Thyroid gland (tissue), 4 donors: ENCODE measurements around the gene GALNT13. TPM values are rescaled to one million over a fixed set of nuclear protein-coding genes. Genes with fewer than 3 reads are reported as not detected.
A peak's percentile ranks its signal among the peaks of the same experiment; 100 is the strongest.

Source experiments
- DNase-seq, 2 donors: peaks; one replicate each; pipeline ENCODE4 v3.0.0-alpha.2; 2019
- H3K27ac ChIP-seq, 3 donors: fragments of 200-600 bp; sonication (generic); 1 replicate in 2 of 3; 2 replicates in 1 of 3; pipeline ENCODE4 v1.5.1; 2016 to 2019; ENCODE audit warnings: mild to moderate bottlenecking in 1 of 3, moderate library complexity in 1 of 3
- H3K27me3 ChIP-seq: fragments of 200-600 bp; sonication (generic); one replicate; pipeline ENCODE4 v1.5.1; 2019
- H3K36me3 ChIP-seq, 2 donors: fragments of 200-600 bp; sonication (generic); one replicate each; pipeline ENCODE4 v1.5.1; 2016 to 2019
- H3K4me1 ChIP-seq, 2 donors: fragments of 200-600 bp; sonication (generic); one replicate each; pipeline ENCODE4 v1.5.1; 2017 to 2019
- H3K4me3 ChIP-seq, 3 donors: fragments of 200-600 bp; sonication (generic); replicated peaks in 1 of 3; 1 replicate in 2 of 3; 2 replicates in 1 of 3; pipeline ENCODE4 v1.5.1; 2016; ENCODE audit warnings: mild to moderate bottlenecking in 1 of 3
- H3K9me3 ChIP-seq: fragments of 200-600 bp; sonication (generic); one replicate; pipeline ENCODE4 v1.5.1; 2017
- CTCF ChIP-seq, 6 experiments: fragments of 200-600 bp in 3 of 6; fragments of 450-650 bp in 3 of 6; sonication (generic) in 3 of 6; IDR thresholded peaks; one replicate each; pipeline ENCODE4 v1.5.1; 2016 to 2019; ENCODE audit warnings: antibody characterized with exemption in 6 of 6, mild to moderate bottlenecking in 2 of 6, inconsistent platforms in 1 of 6, moderate library complexity in 1 of 6
- POLR2A ChIP-seq, 2 donors: fragments of 450-650 bp; IDR thresholded peaks; one replicate each; pipeline ENCODE4 v1.6.1; 2017; ENCODE audit warnings: antibody characterized with exemption in 2 of 2, mild to moderate bottlenecking in 2 of 2, moderate library complexity in 1 of 2
- WGBS, 2 donors: methylation state at CpG; one replicate each; pipeline ENCODE4 v1.1.5; 2017; 5-methylcytosine and 5-hydroxymethylcytosine counted together
- intact Hi-C: fragments of 100-400 bp; cut with DNase I; formaldehyde crosslinking; loops from one replicate; pipeline ENCODE4 v1.15.1; 2023
- total RNA-seq, 4 donors: library from RNA; depleted of rRNA; stranded (reverse); fragments of >200 nt; gene quantifications; one replicate each; pipeline ENCODE4 v1.2.3, GENCODE V29; 2016

The GALNT13 gene
- total RNA-seq, 4 donors from 2014 or later, result 0.13 to 2.3 TPM; not detected in 2

GRCh38 chr2:154446324-154446723 is 574.6 kb downstream of the GALNT13 start:
- Histone ChIP-seq H3K27me3 (no peaks in the 10 kb centered on the region), H3K36me3 (no peaks in the 10 kb centered on the region), H3K4me3 (no peak overlapping the region), H3K9me3 (no peaks in the 10 kb centered on the region), H3K27ac (no peak overlapping the region), H3K4me1 (no peaks in the 10 kb centered on the region)
- no peak for DNase-seq
- WGBS, 2 donors, result 86 to 91% methylated on average over 2 of the region's 2 CpGs
- TF ChIP-seq CTCF (IDR thresholded peaks at IDR 0.05) (no peak), POLR2A (IDR thresholded peaks at IDR 0.05) (no peak)
- intact Hi-C loops, result no loop called here

GRCh38 chr2:154447727-154448418 is 576.2 kb downstream of the GALNT13 start:
- Histone ChIP-seq H3K27ac (no peak overlapping the region), H3K4me3 (no peak overlapping the region), H3K4me1 (no peaks in the 10 kb centered on the region), H3K27me3 (no peaks in the 10 kb centered on the region), H3K36me3 (no peaks in the 10 kb centered on the region), H3K9me3 (no peaks in the 10 kb centered on the region)
- TF ChIP-seq POLR2A (IDR thresholded peaks at IDR 0.05), result no peak
- TF ChIP-seq CTCF (IDR thresholded peaks at IDR 0.05), result no peak
- DNase-seq, result no peak
- WGBS, 2 donors, result 70 to 80% methylated on average over 2 of the region's 2 CpGs
- intact Hi-C loops, result no loop called here

- WGBS, 2 donors, result 78% methylated on average over 6 of the region's 6 CpGs
- TF ChIP-seq POLR2A (IDR thresholded peaks at IDR 0.05), result no peak
- TF ChIP-seq CTCF (IDR thresholded peaks at IDR 0.05), result no peak
Measured at GRCh38 chr2:154449951-154450658, 578.4 kb downstream of the GALNT13 start.

GRCh38 chr2:154452471-154452870 is 580.7 kb downstream of the GALNT13 start:
- Histone ChIP-seq H3K36me3 (no peaks in the 10 kb centered on the region), H3K27me3 (no peaks in the 10 kb centered on the region), H3K4me3 (no peak overlapping the region), H3K27ac (no peak overlapping the region), H3K4me1 (no peaks in the 10 kb centered on the region), H3K9me3 (no peaks in the 10 kb centered on the region)
- intact Hi-C loops, result no loop called here
- DNase-seq, result no peak
- no peak for TF ChIP-seq POLR2A (IDR thresholded peaks at IDR 0.05)
- TF ChIP-seq CTCF (IDR thresholded peaks at IDR 0.05), result no peak
- 52 to 53% methylated on average over 2 of the region's 2 CpGs for WGBS, 2 donors

More at GRCh38 chr2:154449951-154450658, 578.4 kb downstream of the GALNT13 start:
- no peak overlapping the region for H3K27ac ChIP-seq
- H3K9me3 ChIP-seq, result no peaks in the 10 kb centered on the region
- no peaks in the 10 kb centered on the region for H3K27me3 ChIP-seq
- no peaks in the 10 kb centered on the region for H3K36me3 ChIP-seq
- no peak overlapping the region for H3K4me3 ChIP-seq
- no peaks in the 10 kb centered on the region for H3K4me1 ChIP-seq
- no peak for DNase-seq
- intact Hi-C loops, result no loop called here

GRCh38 chr2:154452906-154453493 is 581.3 kb downstream of the GALNT13 start:
- no peaks in the 10 kb centered on the region for H3K4me1 ChIP-seq
- H3K9me3 ChIP-seq, result no peaks in the 10 kb centered on the region
- no peak for TF ChIP-seq POLR2A (IDR thresholded peaks at IDR 0.05)
- peak in 1 of 6 experiments; percentile 19 for TF ChIP-seq CTCF (IDR thresholded peaks at IDR 0.05)
- H3K36me3 ChIP-seq, result no peaks in the 10 kb centered on the region
- DNase-seq, result no peak
- 64% methylated on average over 4 of the region's 4 CpGs for WGBS, 2 donors
- H3K27me3 ChIP-seq, result no peaks in the 10 kb centered on the region
- no peak overlapping the region for H3K4me3 ChIP-seq
- intact Hi-C loops, result no loop called here
- no peak overlapping the region for H3K27ac ChIP-seq
